A673 (cell line): ENCODE data around the gene NFU1. TPM values are rescaled to one million over a fixed set of nuclear protein-coding genes. Genes with fewer than 3 reads are reported as not detected.
A peak's percentile ranks its signal among the peaks of the same experiment; 100 is the strongest.

Experiments used
- BruUV-seq: library from RNA; stranded (reverse); fragments of 400-500 nt; replicated peaks from 2 replicates; lab custom pipeline; 2021; lab: Mats Ljungman, UMichigan
- CTCF ChIA-PET: fragments of 300-600 bp; sonication (Branson Sonifier 250); formaldehyde crosslinking; loops from one replicate; lab custom pipeline; 2022; ENCODE audit warnings: antibody characterized with exemption; lab: Charles Lee
- POLR2A ChIA-PET: fragments of 300-600 bp; sonication (Branson Sonifier 250); formaldehyde crosslinking; loops from one replicate; lab custom pipeline; 2022; ENCODE audit warnings: antibody characterized with exemption; ENCODE audit not compliant: low non-redundant PET; lab: Charles Lee
- DNase-seq: peaks from one replicate; pipeline ENCODE4 v3.0.0-alpha.2; 2015; ENCODE audit warnings: low spot score
- H3K27ac ChIP-seq: fragments of 200-600 bp; sonication (generic); 2 replicates; pipeline ENCODE4 v1.5.1; 2016; ENCODE audit warnings: mixed run types, low read depth, mild to moderate bottlenecking, mixed read lengths, antibody characterized with exemption, low read length; ENCODE audit not compliant: poor library complexity, severe bottlenecking
- H3K27me3 ChIP-seq: fragments of 200-600 bp; sonication (generic); replicated peaks from 2 replicates; pipeline ENCODE4 v1.6.1; 2017; ENCODE audit warnings: mixed run types, low read depth, mild to moderate bottlenecking, mixed read lengths, antibody characterized with exemption, low read length; ENCODE audit not compliant: insufficient read depth, poor library complexity
- H3K36me3 ChIP-seq: fragments of 200-600 bp; sonication (generic); 2 replicates; pipeline ENCODE4 v1.6.1; 2016; ENCODE audit warnings: mixed run types, mild to moderate bottlenecking, mixed read lengths, antibody characterized with exemption, low read length; ENCODE audit not compliant: insufficient read depth, poor library complexity, severe bottlenecking
- H3K4me1 ChIP-seq: fragments of 200-600 bp; sonication (generic); 2 replicates; pipeline ENCODE4 v1.6.1; 2017; ENCODE audit warnings: mixed run types, mild to moderate bottlenecking, mixed read lengths, antibody characterized with exemption, low read length; ENCODE audit not compliant: insufficient read depth, poor library complexity, severe bottlenecking
- H3K4me3 ChIP-seq: fragments of 200-600 bp; sonication (generic); 2 replicates; pipeline ENCODE4 v1.5.1; 2016; ENCODE audit warnings: low read depth, mixed run types, mild to moderate bottlenecking, mixed read lengths, low read length; ENCODE audit not compliant: poor library complexity, severe bottlenecking
- H3K9me3 ChIP-seq: fragments of 200-600 bp; sonication (generic); 2 replicates; pipeline ENCODE4 v1.6.1; 2016; ENCODE audit warnings: mixed run types, low read depth, mild to moderate bottlenecking, mixed read lengths, antibody characterized with exemption, low read length; ENCODE audit not compliant: poor library complexity, severe bottlenecking
- CTCF ChIP-seq: fragments of 300-800, 200-600 bp; sonication (generic); conservative IDR thresholded peaks from 2 replicates; pipeline ENCODE4 v1.5.1; 2017; ENCODE audit warnings: low read depth, mild to moderate bottlenecking, antibody characterized with exemption, low read length, moderate library complexity, mixed read lengths
- EZH2 ChIP-seq: fragments of 200-600 bp; sonication (generic); IDR thresholded peaks from 2 replicates; pipeline ENCODE4 v1.6.1; 2017; ENCODE audit warnings: borderline replicate concordance, low read depth, mild to moderate bottlenecking, mixed read lengths, antibody characterized with exemption, low read length; ENCODE audit not compliant: poor library complexity, severe bottlenecking
- intact Hi-C: fragments of 100-400 bp; cut with micrococcal nuclease; formaldehyde crosslinking; loops from one replicate; pipeline ENCODE4 v1.10.0; 2022; ENCODE audit not compliant: unreplicated experiment
- total RNA-seq: library from RNA; stranded (reverse); gene quantifications from 2 replicates; pipeline ENCODE4 v1.2.3, GENCODE V29; 2021

The NFU1 gene
- total RNA-seq, 1 experiment from 2014 or later: 54.3 TPM

- Histone ChIP-seq H3K27me3 (no peaks in the 10 kb centered on the region), H3K9me3 (no peaks in the 10 kb centered on the region), H3K4me3 (no peak overlapping the region), H3K27ac (no peak overlapping the region), H3K4me1 (no peaks in the 10 kb centered on the region), H3K36me3 (no peaks in the 10 kb centered on the region)
- DNase-seq: peak; percentile 19
- POLR2A ChIA-PET: no interaction called here
- intact Hi-C loops: no loop called here
- CTCF ChIA-PET: no interaction called here
- BruUV-seq: no TSS peak
- TF ChIP-seq CTCF (no peak), EZH2 (no peak)
Observed at GRCh38 chr2:69482471-69482870, 45.2 kb upstream of the NFU1 start.

GRCh38 chr2:69481421-69481820, 44.2 kb upstream of the NFU1 start:
- Histone ChIP-seq H3K4me1 (no peaks in the 10 kb centered on the region), H3K27me3 (no peaks in the 10 kb centered on the region), H3K36me3 (no peaks in the 10 kb centered on the region), H3K27ac (no peak overlapping the region), H3K4me3 (no peak overlapping the region), H3K9me3 (no peaks in the 10 kb centered on the region)
- no TSS peak for BruUV-seq
- CTCF ChIA-PET: no interaction called here
- DNase-seq: no peak
- intact Hi-C loops: no loop called here
- no peak for TF ChIP-seq EZH2
- TF ChIP-seq CTCF: no peak
- POLR2A ChIA-PET: no interaction called here

GRCh38 chr2:69477627-69478026, 40.4 kb upstream of the NFU1 start:
- Histone ChIP-seq H3K27me3 (no peaks in the 10 kb centered on the region), H3K4me1 (no peaks in the 10 kb centered on the region), H3K36me3 (no peaks in the 10 kb centered on the region), H3K4me3 (no peak overlapping the region), H3K9me3 (no peaks in the 10 kb centered on the region), H3K27ac (no peak overlapping the region)
- POLR2A ChIA-PET: no interaction called here
- no peak for DNase-seq
- intact Hi-C loops: no loop called here
- no TSS peak for BruUV-seq
- CTCF ChIA-PET: no interaction called here
- TF ChIP-seq CTCF (no peak), EZH2 (no peak)
